Urinary bladder (tissue), 4 donors: ENCODE measurements around the gene SPRR2G. TPM values are rescaled to one million over a fixed set of nuclear protein-coding genes. Genes with fewer than 3 reads are reported as not detected.
"Not testable (repeated sequence)": the region's sequence is repeated elsewhere in the genome, so short reads cannot be mapped to it uniquely, and the experiment has no call there.

Experiments used
- DNase-seq: peaks from one replicate; pipeline ENCODE4 v3.0.0-alpha.2; 2015; ENCODE audit errors: extremely low spot score
- H3K27ac ChIP-seq: one replicate; pipeline ENCODE4 v1.5.1; 2013; ENCODE audit warnings: low read depth, mild to moderate bottlenecking, moderate library complexity
- H3K36me3 ChIP-seq: one replicate; pipeline ENCODE4 v1.6.1; 2013; ENCODE audit warnings: mild to moderate bottlenecking, moderate library complexity; ENCODE audit not compliant: insufficient read depth
- H3K4me1 ChIP-seq: one replicate; pipeline ENCODE4 v1.6.1; 2013; ENCODE audit warnings: mild to moderate bottlenecking, moderate library complexity; ENCODE audit not compliant: insufficient read depth
- H3K4me3 ChIP-seq: one replicate; pipeline ENCODE4 v1.5.1; 2013; ENCODE audit warnings: low read depth, low read length
- WGBS: extraction: QIAGEN DNeasy Blood & Tissue Kit; methylation state at CpG from one replicate; pipeline ENCODE4 v1.1.7; 2013; 5-methylcytosine and 5-hydroxymethylcytosine counted together
- polyA plus RNA-seq: library from polyadenylated mRNA; stranded (reverse); fragments of 200-250 nt; gene quantifications from one replicate; pipeline ENCODE4 v1.2.3, GENCODE V29; 2013
- total RNA-seq: library from RNA; depleted of rRNA; stranded (reverse); fragments of >200 nt; gene quantifications from one replicate; pipeline ENCODE4 v1.2.3, GENCODE V29; 2014
- donor health status: healthy with polysubstance abuse.
- donor health status: healthy.

SPRR2G gene
- total RNA-seq (not detected), polyA plus RNA-seq (not detected)

GRCh38 chr1:153150846-153151245 lies at the start of gene SPRR2G:
Gene SPRR2G (minus strand): TSS chr1:153150890. CDS start chr1:153150110, 780 bp downstream.
- Histone ChIP-seq H3K4me1 (no peaks in the 10 kb centered on the region), H3K4me3 (no peak within 1 kb of the TSS), H3K27ac (no peak within 1 kb of the TSS), H3K36me3 (no peaks in the 10 kb centered on the region)
- 77% methylated on average over 1 of the region's 1 CpG for WGBS
- no peak for DNase-seq

- WGBS: 77% methylated on average over 4 of the region's 4 CpGs
- no peak for DNase-seq
- Histone ChIP-seq H3K27ac (no peak overlapping the region), H3K4me1 (no peaks in the 10 kb centered on the region), H3K36me3 (no peaks in the 10 kb centered on the region), H3K4me3 (no peak overlapping the region)
These were observed 44.5 kb upstream of the SPRR2G start for GRCh38 chr1:153195216-153195615.

GRCh38 chr1:153194331-153195050 lies 43.8 kb upstream of the SPRR2G start:
- H3K4me3 ChIP-seq: no peak overlapping the region
- no peak for DNase-seq
- H3K36me3 ChIP-seq: no peaks in the 10 kb centered on the region
- no peak overlapping the region for H3K27ac ChIP-seq
- H3K4me1 ChIP-seq: no peaks in the 10 kb centered on the region
- WGBS: 56% methylated on average over 3 of the region's 3 CpGs

- H3K36me3 ChIP-seq: no peaks in the 10 kb centered on the region
- H3K4me3 ChIP-seq: no peak overlapping the region
- H3K27ac ChIP-seq: no peak overlapping the region
- no peaks in the 10 kb centered on the region for H3K4me1 ChIP-seq
- no peak for DNase-seq
- WGBS: 24% methylated on average over 3 of the region's 3 CpGs
These were observed 42.0 kb upstream of the SPRR2G start for GRCh38 chr1:153192697-153193096.

- H3K36me3 ChIP-seq: no peaks in the 10 kb centered on the region
- DNase-seq: no peak
- no peak overlapping the region for H3K4me3 ChIP-seq
- 18% methylated on average over 3 of the region's 3 CpGs for WGBS
- H3K4me1 ChIP-seq: no peaks in the 10 kb centered on the region
- no peak overlapping the region for H3K27ac ChIP-seq
These were observed 39.7 kb upstream of the SPRR2G start for GRCh38 chr1:153190373-153190772.

GRCh38 chr1:153188301-153188700 lies 37.6 kb upstream of the SPRR2G start:
- DNase-seq, H3K4me1 ChIP-seq, H3K4me3 ChIP-seq, H3K27ac ChIP-seq, H3K36me3 ChIP-seq: not testable (repeated sequence)
- 77% methylated on average over 4 of the region's 4 CpGs for WGBS

- 74% methylated on average over 4 of the region's 4 CpGs for WGBS
- no peak overlapping the region for H3K4me3 ChIP-seq
- no peak overlapping the region for H3K27ac ChIP-seq
- no peak for DNase-seq
- H3K36me3 ChIP-seq: no peaks in the 10 kb centered on the region
- H3K4me1 ChIP-seq: no peaks in the 10 kb centered on the region
These were observed 29.9 kb upstream of the SPRR2G start for GRCh38 chr1:153180556-153180955.

- H3K4me1 ChIP-seq: no peaks in the 10 kb centered on the region
- DNase-seq: no peak
These were observed 28.2 kb upstream of the SPRR2G start for GRCh38 chr1:153178922-153179321.

GRCh38 chr1:153174624-153175023 lies 23.9 kb upstream of the SPRR2G start:
- DNase-seq: no peak
- Histone ChIP-seq H3K4me1 (no peaks in the 10 kb centered on the region), H3K4me3 (no peak overlapping the region), H3K27ac (no peak overlapping the region), H3K36me3 (no peaks in the 10 kb centered on the region)

More at GRCh38 chr1:153178922-153179321, 28.2 kb upstream of the SPRR2G start:
- Histone ChIP-seq H3K27ac (no peak overlapping the region), H3K36me3 (no peaks in the 10 kb centered on the region), H3K4me3 (no peak overlapping the region)

GRCh38 chr1:153168686-153169085 lies 18.0 kb upstream of the SPRR2G start:
- H3K36me3 ChIP-seq: no peaks in the 10 kb centered on the region
- H3K27ac ChIP-seq: no peak overlapping the region
- no peak overlapping the region for H3K4me3 ChIP-seq
- WGBS: 72% methylated on average over 2 of the region's 2 CpGs
- no peak for DNase-seq
- no peaks in the 10 kb centered on the region for H3K4me1 ChIP-seq

GRCh38 chr1:153155541-153155940 lies 4.9 kb upstream of the SPRR2G start:
- H3K36me3 ChIP-seq: no peaks in the 10 kb centered on the region
- no peak overlapping the region for H3K27ac ChIP-seq
- no peak for DNase-seq
- H3K4me3 ChIP-seq: no peak overlapping the region
- H3K4me1 ChIP-seq: no peaks in the 10 kb centered on the region
- 87% methylated on average over 2 of the region's 2 CpGs for WGBS

GRCh38 chr1:153152481-153152880 lies 1.8 kb upstream of the SPRR2G start:
- WGBS: 59% methylated on average over 3 of the region's 3 CpGs
- no peaks in the 10 kb centered on the region for H3K36me3 ChIP-seq
- no peak overlapping the region for H3K27ac ChIP-seq
- H3K4me3 ChIP-seq: no peak overlapping the region
- DNase-seq: no peak
- no peaks in the 10 kb centered on the region for H3K4me1 ChIP-seq

- Histone ChIP-seq H3K4me1 (no peaks in the 10 kb centered on the region), H3K27ac (no peak overlapping the region), H3K4me3 (no peak overlapping the region), H3K36me3 (no peaks in the 10 kb centered on the region)
- no peak for DNase-seq
- WGBS: 87% methylated on average over 3 of the region's 3 CpGs
These were observed 9.3 kb downstream of the SPRR2G start for GRCh38 chr1:153141377-153141776.

GRCh38 chr1:153140484-153140883 lies 10.2 kb downstream of the SPRR2G start:
- Histone ChIP-seq H3K27ac (no peak overlapping the region), H3K4me3 (no peak overlapping the region), H3K4me1 (no peaks in the 10 kb centered on the region), H3K36me3 (no peaks in the 10 kb centered on the region)
- WGBS: 69% methylated on average over 3 of the region's 3 CpGs
- no peak for DNase-seq

- Histone ChIP-seq H3K4me3 (no peak overlapping the region), H3K36me3 (no peaks in the 10 kb centered on the region), H3K27ac (no peak overlapping the region), H3K4me1 (no peaks in the 10 kb centered on the region)
- WGBS: 83% methylated on average over 2 of the region's 2 CpGs
- DNase-seq: no peak
These were observed 16.9 kb downstream of the SPRR2G start for GRCh38 chr1:153133743-153134142.
